ENCODE results near the gene ANKUB1.
"Not testable (repeated sequence)": the region's sequence is repeated elsewhere in the genome, so short reads cannot be mapped to it uniquely, and the experiment has no call there.

ANKUB1 gene

GRCh38 chr3:149792452-149793270 lies at the start of gene ANKUB1:
Gene ANKUB1, minus strand, starts transcription at chr3:149792554. Its CDS starts 188 bp downstream, at chr3:149792366.
- DNase-seq: no peak

- DNase-seq: no peak
These were observed 47.5 kb upstream of the ANKUB1 start for GRCh38 chr3:149839896-149840295.

- not testable (repeated sequence) for DNase-seq
These were observed 47.1 kb upstream of the ANKUB1 start for GRCh38 chr3:149839469-149839868.

- DNase-seq: not testable (repeated sequence)
These were observed 46.1 kb upstream of the ANKUB1 start for GRCh38 chr3:149838491-149838890.

- DNase-seq: no peak
These were observed 40.9 kb upstream of the ANKUB1 start for GRCh38 chr3:149833241-149833640.

- no peak for DNase-seq
These were observed 39.7 kb upstream of the ANKUB1 start for GRCh38 chr3:149832086-149832485.

GRCh38 chr3:149831321-149831720 lies 39.0 kb upstream of the ANKUB1 start:
- no peak for DNase-seq

- DNase-seq: no peak
These were observed 38.5 kb upstream of the ANKUB1 start for GRCh38 chr3:149830902-149831301.

GRCh38 chr3:149829631-149830030 lies 37.3 kb upstream of the ANKUB1 start:
- not testable (repeated sequence) for DNase-seq

GRCh38 chr3:149828390-149828789 lies 36.0 kb upstream of the ANKUB1 start:
- DNase-seq: no peak

- no peak for DNase-seq
These were observed 34.3 kb upstream of the ANKUB1 start for GRCh38 chr3:149826636-149827035.

- DNase-seq: no peak
These were observed 27.8 kb upstream of the ANKUB1 start for GRCh38 chr3:149820183-149820582.

- DNase-seq: no peak
These were observed 27.1 kb upstream of the ANKUB1 start for GRCh38 chr3:149819432-149819831.

GRCh38 chr3:149816986-149817385 lies 24.6 kb upstream of the ANKUB1 start:
- no peak for DNase-seq

GRCh38 chr3:149816311-149816710 lies 24.0 kb upstream of the ANKUB1 start:
- DNase-seq: no peak

GRCh38 chr3:149815728-149816127 lies 23.4 kb upstream of the ANKUB1 start:
- DNase-seq: no peak

GRCh38 chr3:149815321-149815720 lies 23.0 kb upstream of the ANKUB1 start:
- DNase-seq: no peak

GRCh38 chr3:149813367-149814281 lies 21.3 kb upstream of the ANKUB1 start:
- no peak for DNase-seq

GRCh38 chr3:149812606-149813366 lies 20.4 kb upstream of the ANKUB1 start, which contains the start of gene RNF13:
Gene RNF13, plus strand, starts transcription at chr3:149813215. Its CDS starts 32,812 bp downstream, at chr3:149846027.
- DNase-seq: peak; percentile 84 to 92 (median 88)

- DNase-seq: no peak
These were observed 19.8 kb upstream of the ANKUB1 start for GRCh38 chr3:149812165-149812605.

- DNase-seq: no peak
These were observed 18.5 kb upstream of the ANKUB1 start for GRCh38 chr3:149810846-149811245.

- no peak for DNase-seq
These were observed 17.3 kb upstream of the ANKUB1 start for GRCh38 chr3:149809699-149810098.
